ENCODE results near the gene FAM107B. TPM values are rescaled to one million over a fixed set of nuclear protein-coding genes. Genes with fewer than 3 reads are reported as not detected.
"Not testable (repeated sequence)": the region's sequence is repeated elsewhere in the genome, so short reads cannot be mapped to it uniquely, and the experiment has no call there.

FAM107B gene
- total RNA-seq, 1 experiment from 2014 or later = 61.6 TPM

- TF ChIP-seq, protein P1, sequence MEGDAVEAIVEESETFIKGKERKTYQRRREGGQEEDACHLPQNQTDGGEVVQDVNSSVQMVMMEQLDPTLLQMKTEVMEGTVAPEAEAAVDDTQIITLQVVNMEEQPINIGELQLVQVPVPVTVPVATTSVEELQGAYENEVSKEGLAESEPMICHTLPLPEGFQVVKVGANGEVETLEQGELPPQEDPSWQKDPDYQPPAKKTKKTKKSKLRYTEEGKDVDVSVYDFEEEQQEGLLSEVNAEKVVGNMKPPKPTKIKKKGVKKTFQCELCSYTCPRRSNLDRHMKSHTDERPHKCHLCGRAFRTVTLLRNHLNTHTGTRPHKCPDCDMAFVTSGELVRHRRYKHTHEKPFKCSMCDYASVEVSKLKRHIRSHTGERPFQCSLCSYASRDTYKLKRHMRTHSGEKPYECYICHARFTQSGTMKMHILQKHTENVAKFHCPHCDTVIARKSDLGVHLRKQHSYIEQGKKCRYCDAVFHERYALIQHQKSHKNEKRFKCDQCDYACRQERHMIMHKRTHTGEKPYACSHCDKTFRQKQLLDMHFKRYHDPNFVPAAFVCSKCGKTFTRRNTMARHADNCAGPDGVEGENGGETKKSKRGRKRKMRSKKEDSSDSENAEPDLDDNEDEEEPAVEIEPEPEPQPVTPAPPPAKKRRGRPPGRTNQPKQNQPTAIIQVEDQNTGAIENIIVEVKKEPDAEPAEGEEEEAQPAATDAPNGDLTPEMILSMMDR (conservative IDR thresholded peaks at IDR 0.05; ENCODE audit: low read depth, low read length) = no peak
- TF ChIP-seq EZH2 (IDR thresholded peaks at IDR 0.05; ENCODE audit: borderline replicate concordance, low read depth, low read length, poor library complexity, severe bottlenecking) = no peak
- H3K27ac ChIP-seq (ENCODE audit: low read depth, low read length, poor library complexity, severe bottlenecking) = no peak overlapping the region
- no peaks in the 10 kb centered on the region for H3K9me3 ChIP-seq (ENCODE audit: low read depth, low read length, poor library complexity, severe bottlenecking)
- no TSS peak for BruUV-seq (replicated peaks)
- no peaks in the 10 kb centered on the region for H3K36me3 ChIP-seq (ENCODE audit: insufficient read depth, low read length, poor library complexity, severe bottlenecking)
- H3K4me1 ChIP-seq (ENCODE audit: insufficient read depth, low read length, poor library complexity, severe bottlenecking) = peaks cover 8% of the 10 kb centered on the region
- intact Hi-C loops (cut with micrococcal nuclease; ENCODE audit: unreplicated experiment) = no loop called here
- no peak for DNase-seq (ENCODE audit: low spot score)
- H3K4me3 ChIP-seq (ENCODE audit: low read depth, low read length, poor library complexity, severe bottlenecking) = no peak overlapping the region
- POLR2A ChIA-PET (ENCODE audit: low non-redundant PET) = no interaction called here
- CTCF ChIA-PET = no interaction called here
- H3K27me3 ChIP-seq (replicated peaks; ENCODE audit: insufficient read depth, low read depth, low read length, poor library complexity) = no peaks in the 10 kb centered on the region
These were observed 182.7 kb downstream of the FAM107B start for GRCh38 chr10:14592026-14592425.

GRCh38 chr10:14588938-14589294 is 185.8 kb downstream of the FAM107B start:
- H3K36me3 ChIP-seq (ENCODE audit: insufficient read depth, low read length, poor library complexity, severe bottlenecking); intact Hi-C loops (cut with micrococcal nuclease; ENCODE audit: unreplicated experiment); H3K4me3 ChIP-seq (ENCODE audit: low read depth, low read length, poor library complexity, severe bottlenecking); H3K27me3 ChIP-seq (replicated peaks; ENCODE audit: insufficient read depth, low read depth, low read length, poor library complexity); DNase-seq (ENCODE audit: low spot score); POLR2A ChIA-PET (ENCODE audit: low non-redundant PET); H3K27ac ChIP-seq (ENCODE audit: low read depth, low read length, poor library complexity, severe bottlenecking); H3K9me3 ChIP-seq (ENCODE audit: low read depth, low read length, poor library complexity, severe bottlenecking); BruUV-seq (replicated peaks); H3K4me1 ChIP-seq (ENCODE audit: insufficient read depth, low read length, poor library complexity, severe bottlenecking): not testable (repeated sequence)
- CTCF ChIA-PET = interaction anchor here (0.7 kb wide), 1 partner anchor 249 kb away, joined by 5 read pairs; the partner anchor contains the start of genes HSPA14 and MSANTD7

- no peaks in the 10 kb centered on the region for H3K27me3 ChIP-seq (replicated peaks; ENCODE audit: insufficient read depth, low read depth, low read length, poor library complexity)
- no peaks in the 10 kb centered on the region for H3K36me3 ChIP-seq (ENCODE audit: insufficient read depth, low read length, poor library complexity, severe bottlenecking)
- intact Hi-C loops (cut with micrococcal nuclease; ENCODE audit: unreplicated experiment) = no loop called here
- TF ChIP-seq, protein P1 (conservative IDR thresholded peaks at IDR 0.05; ENCODE audit: low read depth, low read length) = no peak
- TF ChIP-seq EZH2 (IDR thresholded peaks at IDR 0.05; ENCODE audit: borderline replicate concordance, low read depth, low read length, poor library complexity, severe bottlenecking) = no peak
- no peak for DNase-seq (ENCODE audit: low spot score)
- H3K27ac ChIP-seq (ENCODE audit: low read depth, low read length, poor library complexity, severe bottlenecking) = no peak overlapping the region
- BruUV-seq (replicated peaks) = no TSS peak
- ChIA-PET POLR2A (ENCODE audit: low non-redundant PET) (interaction anchor here (0.6 kb wide), 1 partner anchor 19 kb away, joined by 3 read pairs; no protein-coding TSS in a partner anchor), CTCF (no interaction called here)
- H3K4me1 ChIP-seq (ENCODE audit: insufficient read depth, low read length, poor library complexity, severe bottlenecking) = peaks cover 8% of the 10 kb centered on the region
- no peak overlapping the region for H3K4me3 ChIP-seq (ENCODE audit: low read depth, low read length, poor library complexity, severe bottlenecking)
- no peaks in the 10 kb centered on the region for H3K9me3 ChIP-seq (ENCODE audit: low read depth, low read length, poor library complexity, severe bottlenecking)
These were observed 186.4 kb downstream of the FAM107B start for GRCh38 chr10:14588084-14588937.
